ENCODE measurements around the gene CDS2. TPM values are rescaled to one million over a fixed set of nuclear protein-coding genes. Genes with fewer than 3 reads are reported as not detected.

Gene CDS2
- polyA plus RNA-seq, 2 of the 4 experiments (the other 2 are of a cell fraction), result 44.0 to 106 TPM

- FAIRE-seq (no peak), ATAC-seq (no peak), DNase-seq (ENCODE audit: low read depth in 1 of 2, low spot score in 1 of 2) (no peak)
- POLR2A ChIA-PET, result no interaction called here
- H3K4me2 ChIP-seq, result no peak overlapping the region
- TF ChIP-seq GATA3 (IDR thresholded peaks at IDR 0.05; ENCODE audit: borderline replicate concordance), result no peak
- no peak for TF ChIP-seq HEYL (CRISPR knock-in tag; IDR thresholded peaks at IDR 0.05)
- TF ChIP-seq CTCF (IDR thresholded peaks at IDR 0.05), result no peak
- TF ChIP-seq JUNB (IDR thresholded peaks at IDR 0.05), result no peak
- TF ChIP-seq MAX (IDR thresholded peaks at IDR 0.05), result no peak
- no peak for TF ChIP-seq PBX3 (IDR thresholded peaks at IDR 0.05)
- TF ChIP-seq JUN (IDR thresholded peaks at IDR 0.05), result no peak
- no peak for TF ChIP-seq EHF (CRISPR knock-in tag; IDR thresholded peaks at IDR 0.05)
- TF ChIP-seq KDM5A (IDR thresholded peaks at IDR 0.05), result no peak
- TF ChIP-seq NPAS2 (CRISPR knock-in tag; IDR thresholded peaks at IDR 0.05; ENCODE audit: borderline replicate concordance), result no peak
- H3K9me3 ChIP-seq, result no peaks in the 10 kb centered on the region
- H3K27ac ChIP-seq, result no peak overlapping the region
- CTCF ChIA-PET, result interaction anchor here (0.5 to 5.6 kb wide), 4 partner anchors 28 to 299 kb away, joined by 3 to 43 read pairs (median 4); partner anchors contain the start of gene CDS2
- H3K4me3 ChIP-seq, result no peak overlapping the region
- WGBS (ENCODE audit: missing lambda C conversion rate), result 90% methylated on average over 6 of the region's 6 CpGs
- H3K4me1 ChIP-seq, result peaks cover 43% of the 10 kb centered on the region
These were observed 27.7 kb downstream of the CDS2 start for GRCh38 chr20:5154543-5154925.

- no peaks in the 10 kb centered on the region for H3K9me3 ChIP-seq
- no peak overlapping the region for H3K4me2 ChIP-seq
- DNase-seq (ENCODE audit: low read depth in 1 of 2, low spot score in 1 of 2) (no peak), ATAC-seq (no peak), FAIRE-seq (no peak)
- H3K4me1 ChIP-seq, result peaks cover 34% of the 10 kb centered on the region
- ChIA-PET CTCF (interaction anchor here (1.2 to 5.6 kb wide), 5 partner anchors 11 to 50 kb away, joined by 3 to 43 read pairs (median 5); partner anchors contain the start of gene CDS2), POLR2A (no interaction called here)
- 87% methylated on average over 2 of the region's 2 CpGs for WGBS (ENCODE audit: missing lambda C conversion rate)
- no peak overlapping the region for H3K4me3 ChIP-seq
- TF ChIP-seq CBX2 (IDR thresholded peaks at IDR 0.05; ENCODE audit: borderline replicate concordance, low read depth), result no peak
- no peak for TF ChIP-seq ELK1 (IDR thresholded peaks at IDR 0.05; ENCODE audit: low read depth, low read length)
- TF ChIP-seq JUNB (IDR thresholded peaks at IDR 0.05), result no peak
- TF ChIP-seq MAFK (IDR thresholded peaks at IDR 0.05; ENCODE audit: partially characterized antibody), result no peak
- TF ChIP-seq RAD21 (conservative IDR thresholded peaks at IDR 0.05 in 1 of 2, IDR thresholded peaks at IDR 0.05 in 1 of 2), result no peak
- TF ChIP-seq KDM1A (IDR thresholded peaks at IDR 0.05; ENCODE audit: low read depth), result no peak
- TF ChIP-seq NFE2L2 (conservative IDR thresholded peaks at IDR 0.05; ENCODE audit: low read length), result no peak
- TF ChIP-seq RARB (CRISPR knock-in tag; IDR thresholded peaks at IDR 0.05), result no peak
- TF ChIP-seq ZNF302 (CRISPR knock-in tag; IDR thresholded peaks at IDR 0.05), result no peak
- TF ChIP-seq TFCP2L1 (CRISPR knock-in tag; IDR thresholded peaks at IDR 0.05), result no peak
- TF ChIP-seq EP300 (IDR thresholded peaks at IDR 0.05), result no peak
- no peak for TF ChIP-seq BHLHE40 (IDR thresholded peaks at IDR 0.05; ENCODE audit: low read depth, low read length)
- TF ChIP-seq BCL3 (IDR thresholded peaks at IDR 0.05), result no peak
- no peak for TF ChIP-seq CHD4 (IDR thresholded peaks at IDR 0.05; ENCODE audit: borderline replicate concordance)
- TF ChIP-seq EHF (CRISPR knock-in tag; IDR thresholded peaks at IDR 0.05), result no peak
- no peak for TF ChIP-seq FOXS1 (CRISPR knock-in tag; IDR thresholded peaks at IDR 0.05)
- TF ChIP-seq FOSB (CRISPR knock-in tag; IDR thresholded peaks at IDR 0.05), result no peak
- H3K27ac ChIP-seq, result no peak overlapping the region
These were observed 28.6 kb downstream of the CDS2 start for GRCh38 chr20:5155404-5155803.
